ENCODE results near the gene WDR81.
A peak's percentile ranks its signal among the peaks of the same experiment; 100 is the strongest.

Gene WDR81

GRCh38 chr17:1786708-1787107, 62.2 kb downstream of the WDR81 start:
- TF ChIP-seq, protein P1, sequence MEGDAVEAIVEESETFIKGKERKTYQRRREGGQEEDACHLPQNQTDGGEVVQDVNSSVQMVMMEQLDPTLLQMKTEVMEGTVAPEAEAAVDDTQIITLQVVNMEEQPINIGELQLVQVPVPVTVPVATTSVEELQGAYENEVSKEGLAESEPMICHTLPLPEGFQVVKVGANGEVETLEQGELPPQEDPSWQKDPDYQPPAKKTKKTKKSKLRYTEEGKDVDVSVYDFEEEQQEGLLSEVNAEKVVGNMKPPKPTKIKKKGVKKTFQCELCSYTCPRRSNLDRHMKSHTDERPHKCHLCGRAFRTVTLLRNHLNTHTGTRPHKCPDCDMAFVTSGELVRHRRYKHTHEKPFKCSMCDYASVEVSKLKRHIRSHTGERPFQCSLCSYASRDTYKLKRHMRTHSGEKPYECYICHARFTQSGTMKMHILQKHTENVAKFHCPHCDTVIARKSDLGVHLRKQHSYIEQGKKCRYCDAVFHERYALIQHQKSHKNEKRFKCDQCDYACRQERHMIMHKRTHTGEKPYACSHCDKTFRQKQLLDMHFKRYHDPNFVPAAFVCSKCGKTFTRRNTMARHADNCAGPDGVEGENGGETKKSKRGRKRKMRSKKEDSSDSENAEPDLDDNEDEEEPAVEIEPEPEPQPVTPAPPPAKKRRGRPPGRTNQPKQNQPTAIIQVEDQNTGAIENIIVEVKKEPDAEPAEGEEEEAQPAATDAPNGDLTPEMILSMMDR (IDR thresholded peaks at IDR 0.05; ENCODE audit: insufficient read depth, low read length, missing control alignments): no peak
- ChIA-PET POLR2A (interaction anchor here (1.9 kb wide), 1 partner anchor 70 kb away, joined by 11 read pairs; no protein-coding TSS in a partner anchor), CTCF (interaction anchor here (1.4 to 7.8 kb wide), 5 partner anchors 8 to 118 kb away, joined by 4 to 180 read pairs (median 6); no protein-coding TSS in a partner anchor)
- no peak overlapping the region for H3K4me3 ChIP-seq (ENCODE audit: low read depth, low read length)
- DNase-seq (ENCODE audit: low read depth, low spot score): no peak

DNA sequence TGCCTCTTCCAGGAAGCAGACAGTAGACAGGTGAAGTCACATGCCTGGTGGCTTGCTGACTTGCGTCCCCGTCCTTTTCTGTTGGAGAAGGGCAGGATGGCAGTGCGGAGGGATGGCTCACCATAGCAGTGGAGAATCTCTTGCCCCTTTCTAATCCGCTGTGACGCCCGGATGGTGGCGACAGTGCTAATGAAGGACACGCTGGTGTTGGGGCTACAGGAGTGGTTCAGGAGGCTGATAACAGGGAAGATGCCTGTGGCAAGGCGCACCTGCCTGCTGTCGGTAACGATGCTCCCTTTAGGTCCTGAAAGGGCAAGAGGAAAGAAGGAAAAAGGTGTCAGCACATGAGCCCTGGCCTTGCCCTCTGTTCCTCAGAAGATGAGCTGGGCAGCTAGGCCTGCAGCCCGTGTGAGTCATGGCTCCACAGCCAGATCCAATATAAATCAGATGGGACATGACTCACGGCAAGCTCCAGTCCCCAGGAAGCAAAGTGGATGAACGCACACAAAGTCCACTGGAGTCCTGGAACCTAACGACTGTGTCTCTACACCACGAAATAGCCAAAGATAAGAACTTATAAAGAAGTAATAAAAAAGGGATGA, 62.9 kb downstream of the WDR81 start:
- CTCF ChIA-PET: interaction anchor here (0.8 to 7.8 kb wide), 8 partner anchors 9 to 139 kb away, joined by 3 to 180 read pairs (median 4); no protein-coding TSS in a partner anchor
- POLR2A ChIA-PET: interaction anchor here (1.9 kb wide), 1 partner anchor 71 kb away, joined by 11 read pairs; no protein-coding TSS in a partner anchor
- TF ChIP-seq, protein P1 (IDR thresholded peaks at IDR 0.05; ENCODE audit: insufficient read depth, low read length, missing control alignments): no peak
- DNase-seq (ENCODE audit: low read depth, low spot score): peak; percentile 66
- H3K4me3 ChIP-seq (ENCODE audit: low read depth, low read length): no peak overlapping the region
